Mucosa of rectum (tissue), 2 donors: ENCODE results near the gene DGKK.
"Not testable (repeated sequence)": the region's sequence is repeated elsewhere in the genome, so short reads cannot be mapped to it uniquely, and the experiment has no call there.

ENCODE experiments used
- H3K27ac ChIP-seq, 2 donors: one replicate each; pipeline ENCODE4 v1.7.0; 2013; ENCODE audit warnings: inconsistent platforms in 2 of 2, low read depth in 2 of 2, low read length in 2 of 2
- H3K27me3 ChIP-seq, 2 donors: one replicate each; pipeline ENCODE4 v1.7.0; 2013; ENCODE audit warnings: low read length in 2 of 2; ENCODE audit not compliant: control insufficient read depth in 2 of 2, insufficient read depth in 2 of 2
- H3K36me3 ChIP-seq, 2 donors: one replicate each; pipeline ENCODE4 v1.7.0; 2013; ENCODE audit warnings: low read length in 2 of 2; ENCODE audit not compliant: control insufficient read depth in 2 of 2, insufficient read depth in 2 of 2
- H3K4me1 ChIP-seq, 2 donors: one replicate each; pipeline ENCODE4 v1.7.0; 2013; ENCODE audit warnings: low read length in 2 of 2, mild to moderate bottlenecking in 1 of 2; ENCODE audit not compliant: control insufficient read depth in 2 of 2, insufficient read depth in 2 of 2
- H3K4me3 ChIP-seq, 2 donors: one replicate each; pipeline ENCODE4 v1.7.0; 2013; ENCODE audit warnings: low read length in 2 of 2
- H3K9ac ChIP-seq, 2 donors: one replicate each; pipeline ENCODE4 v1.7.0; 2013; ENCODE audit warnings: low read length in 2 of 2, low read depth in 1 of 2, mild to moderate bottlenecking in 1 of 2
- H3K9me3 ChIP-seq, 2 donors: one replicate each; pipeline ENCODE4 v1.7.0; 2013; ENCODE audit warnings: low read length in 2 of 2; ENCODE audit not compliant: control insufficient read depth in 2 of 2
- donor health status: healthy.
- donor health status: Normal muscosa, but diverticular disease.

The DGKK gene

GRCh38 chrX:50372966-50373365 lies 97.7 kb downstream of the DGKK start:
- H3K36me3 ChIP-seq = no peaks in the 10 kb centered on the region
- H3K4me1 ChIP-seq = peaks cover 7 to 17% of the 10 kb centered on the region in 2 donors
- no peak overlapping the region for H3K9ac ChIP-seq
- H3K27me3 ChIP-seq = peaks cover 0 to 3% of the 10 kb centered on the region in 2 donors
- no peak overlapping the region for H3K4me3 ChIP-seq
- H3K27ac ChIP-seq = no peak overlapping the region
- no peaks in the 10 kb centered on the region for H3K9me3 ChIP-seq

GRCh38 chrX:50343917-50344316 lies 126.7 kb downstream of the DGKK start:
- H3K9me3 ChIP-seq = no peaks in the 10 kb centered on the region
- H3K27ac ChIP-seq = no peak overlapping the region
- H3K36me3 ChIP-seq = no peaks in the 10 kb centered on the region
- H3K9ac ChIP-seq = no peak overlapping the region
- H3K4me3 ChIP-seq = no peak overlapping the region
- H3K4me1 ChIP-seq = no peaks in the 10 kb centered on the region
- H3K27me3 ChIP-seq = peaks cover 8 to 11% of the 10 kb centered on the region in 2 donors

GRCh38 chrX:50333308-50333707 lies 137.3 kb downstream of the DGKK start:
- no peaks in the 10 kb centered on the region for H3K27me3 ChIP-seq
- no peaks in the 10 kb centered on the region for H3K4me1 ChIP-seq
- no peak overlapping the region for H3K9ac ChIP-seq
- no peak overlapping the region for H3K4me3 ChIP-seq
- H3K27ac ChIP-seq = no peak overlapping the region
- H3K36me3 ChIP-seq = no peaks in the 10 kb centered on the region
- H3K9me3 ChIP-seq = no peaks in the 10 kb centered on the region

- H3K9me3 ChIP-seq, H3K9ac ChIP-seq, H3K27me3 ChIP-seq, H3K4me3 ChIP-seq, H3K36me3 ChIP-seq, H3K27ac ChIP-seq, H3K4me1 ChIP-seq: not testable (repeated sequence)
Measured at GRCh38 chrX:50332668-50333067, 138.0 kb downstream of the DGKK start.

GRCh38 chrX:50327235-50327634 lies 143.4 kb downstream of the DGKK start:
- H3K27ac ChIP-seq = no peak overlapping the region
- no peak overlapping the region for H3K9ac ChIP-seq
- H3K27me3 ChIP-seq = no peaks in the 10 kb centered on the region
- H3K4me3 ChIP-seq = no peak overlapping the region
- H3K9me3 ChIP-seq = peaks cover 0 to 2% of the 10 kb centered on the region in 2 donors
- H3K4me1 ChIP-seq = no peaks in the 10 kb centered on the region
- no peaks in the 10 kb centered on the region for H3K36me3 ChIP-seq
